Measurements from ENCODE around the gene CTR9. TPM values are rescaled to one million over a fixed set of nuclear protein-coding genes. Genes with fewer than 3 reads are reported as not detected.

CTR9 gene
- total RNA-seq, 1 experiment from 2014 or later, result 45.9 TPM

GRCh38 chr11:10735481-10736475 is 15.3 kb upstream of the CTR9 start:
- Histone ChIP-seq H3K36me3 (ENCODE audit: insufficient read depth, low read length, poor library complexity, severe bottlenecking) (no peaks in the 10 kb centered on the region), H3K27ac (ENCODE audit: low read depth, low read length, poor library complexity, severe bottlenecking) (peak overlapping the region; percentile 77), H3K27me3 (replicated peaks; ENCODE audit: insufficient read depth, low read depth, low read length, poor library complexity) (no peaks in the 10 kb centered on the region), H3K4me1 (ENCODE audit: insufficient read depth, low read length, poor library complexity, severe bottlenecking) (peaks cover 22% of the 10 kb centered on the region), H3K4me3 (ENCODE audit: low read depth, low read length, poor library complexity, severe bottlenecking) (peak overlapping the region; percentile 13), H3K9me3 (ENCODE audit: low read depth, low read length, poor library complexity, severe bottlenecking) (peaks cover 5% of the 10 kb centered on the region)
- DNase-seq (ENCODE audit: low spot score), result peak; percentile 96
- peak; percentile 98 for TF ChIP-seq CTCF (conservative IDR thresholded peaks at IDR 0.05; ENCODE audit: low read depth, low read length)
- no peak for TF ChIP-seq EZH2 (IDR thresholded peaks at IDR 0.05; ENCODE audit: borderline replicate concordance, low read depth, low read length, poor library complexity, severe bottlenecking)
- intact Hi-C loops (cut with micrococcal nuclease; ENCODE audit: unreplicated experiment), result loop anchor here (1.0 to 10.0 kb wide), 10 partner anchors 111 to 977 kb away; partner anchors contain the start of gene ADM
- BruUV-seq (replicated peaks), result no TSS peak
- POLR2A ChIA-PET (ENCODE audit: low non-redundant PET), result no interaction called here
- CTCF ChIA-PET, result interaction anchor here (0.6 to 1.0 kb wide), 4 partner anchors 8 to 330 kb away, joined by 3 to 10 read pairs (median 4); no protein-coding TSS in a partner anchor

- CTCF ChIA-PET, result no interaction called here
- BruUV-seq (replicated peaks), result no TSS peak
- DNase-seq (ENCODE audit: low spot score), result peak; percentile 23
- intact Hi-C loops (cut with micrococcal nuclease; ENCODE audit: unreplicated experiment), result no loop called here
- H3K27ac ChIP-seq (ENCODE audit: low read depth, low read length, poor library complexity, severe bottlenecking), result no peak overlapping the region
- POLR2A ChIA-PET (ENCODE audit: low non-redundant PET), result no interaction called here
- no peaks in the 10 kb centered on the region for H3K27me3 ChIP-seq (replicated peaks; ENCODE audit: insufficient read depth, low read depth, low read length, poor library complexity)
- no peak for TF ChIP-seq CTCF (conservative IDR thresholded peaks at IDR 0.05; ENCODE audit: low read depth, low read length)
- no peak for TF ChIP-seq EZH2 (IDR thresholded peaks at IDR 0.05; ENCODE audit: borderline replicate concordance, low read depth, low read length, poor library complexity, severe bottlenecking)
- H3K4me3 ChIP-seq (ENCODE audit: low read depth, low read length, poor library complexity, severe bottlenecking), result no peak overlapping the region
- H3K4me1 ChIP-seq (ENCODE audit: insufficient read depth, low read length, poor library complexity, severe bottlenecking), result peaks cover 4% of the 10 kb centered on the region
- no peaks in the 10 kb centered on the region for H3K9me3 ChIP-seq (ENCODE audit: low read depth, low read length, poor library complexity, severe bottlenecking)
- no peaks in the 10 kb centered on the region for H3K36me3 ChIP-seq (ENCODE audit: insufficient read depth, low read length, poor library complexity, severe bottlenecking)
Observed at GRCh38 chr11:10742460-10743208, 8.4 kb upstream of the CTR9 start.

- ChIA-PET CTCF (no interaction called here), POLR2A (ENCODE audit: low non-redundant PET) (no interaction called here)
- no peak for TF ChIP-seq CTCF (conservative IDR thresholded peaks at IDR 0.05; ENCODE audit: low read depth, low read length)
- no peaks in the 10 kb centered on the region for H3K36me3 ChIP-seq (ENCODE audit: insufficient read depth, low read length, poor library complexity, severe bottlenecking)
- no peaks in the 10 kb centered on the region for H3K9me3 ChIP-seq (ENCODE audit: low read depth, low read length, poor library complexity, severe bottlenecking)
- peaks cover 4% of the 10 kb centered on the region for H3K4me1 ChIP-seq (ENCODE audit: insufficient read depth, low read length, poor library complexity, severe bottlenecking)
- H3K4me3 ChIP-seq (ENCODE audit: low read depth, low read length, poor library complexity, severe bottlenecking), result no peak overlapping the region
- H3K27ac ChIP-seq (ENCODE audit: low read depth, low read length, poor library complexity, severe bottlenecking), result no peak overlapping the region
- BruUV-seq (replicated peaks), result no TSS peak
- no peaks in the 10 kb centered on the region for H3K27me3 ChIP-seq (replicated peaks; ENCODE audit: insufficient read depth, low read depth, low read length, poor library complexity)
- intact Hi-C loops (cut with micrococcal nuclease; ENCODE audit: unreplicated experiment), result no loop called here
- DNase-seq (ENCODE audit: low spot score), result no peak
Observed at GRCh38 chr11:10743354-10744000, 7.6 kb upstream of the CTR9 start.

Measured in A673 (cell line).